ENCODE measurements around the gene IGF1. TPM values are rescaled to one million over a fixed set of nuclear protein-coding genes. Genes with fewer than 3 reads are reported as not detected.

IGF1 gene
- 13.9 TPM for polyA plus RNA-seq (2012; ENCODE audit: missing spikeins)

- TF ChIP-seq POLR2A (IDR thresholded peaks at IDR 0.05; ENCODE audit: low read depth, low read length) (no peak), POLR2AphosphoS5 (IDR thresholded peaks at IDR 0.05; ENCODE audit: low read depth, low read length) (no peak), TAF1 (IDR thresholded peaks at IDR 0.05; ENCODE audit: borderline replicate concordance, low read depth, low read length) (no peak)
- DNase-seq (ENCODE audit: insufficient read length): no peak
- FAIRE-seq: peak; percentile 51
Measured at GRCh38 chr12:102480406-102480805, at the start of gene IGF1. TSS of gene IGF1 (minus strand) at chr12:102480563. CDS start at chr12:102480381, 182 bp downstream.

- DNase-seq (ENCODE audit: insufficient read length): no peak
- FAIRE-seq: no peak
- TF ChIP-seq TAF1 (IDR thresholded peaks at IDR 0.05; ENCODE audit: borderline replicate concordance, low read depth, low read length) (no peak), POLR2AphosphoS5 (IDR thresholded peaks at IDR 0.05; ENCODE audit: low read depth, low read length) (no peak), POLR2A (IDR thresholded peaks at IDR 0.05; ENCODE audit: low read depth, low read length) (no peak)
Measured at GRCh38 chr12:102528111-102528510, 47.7 kb upstream of the IGF1 start.

- TF ChIP-seq TAF1 (IDR thresholded peaks at IDR 0.05; ENCODE audit: borderline replicate concordance, low read depth, low read length) (no peak), POLR2A (IDR thresholded peaks at IDR 0.05; ENCODE audit: low read depth, low read length) (no peak), POLR2AphosphoS5 (IDR thresholded peaks at IDR 0.05; ENCODE audit: low read depth, low read length) (no peak)
- DNase-seq (ENCODE audit: insufficient read length) (no peak), FAIRE-seq (no peak)
Measured at GRCh38 chr12:102527171-102527720, 46.9 kb upstream of the IGF1 start.

- TF ChIP-seq POLR2AphosphoS5 (IDR thresholded peaks at IDR 0.05; ENCODE audit: low read depth, low read length): no peak
- TF ChIP-seq POLR2A (IDR thresholded peaks at IDR 0.05; ENCODE audit: low read depth, low read length): no peak
- TF ChIP-seq TAF1 (IDR thresholded peaks at IDR 0.05; ENCODE audit: borderline replicate concordance, low read depth, low read length): no peak
- no peak for DNase-seq (ENCODE audit: insufficient read length)
- FAIRE-seq: no peak
Measured at GRCh38 chr12:102526656-102527055, 46.3 kb upstream of the IGF1 start.

- DNase-seq (ENCODE audit: insufficient read length) (no peak), FAIRE-seq (no peak)
- TF ChIP-seq POLR2A (IDR thresholded peaks at IDR 0.05; ENCODE audit: low read depth, low read length): no peak
- TF ChIP-seq POLR2AphosphoS5 (IDR thresholded peaks at IDR 0.05; ENCODE audit: low read depth, low read length): no peak
- TF ChIP-seq TAF1 (IDR thresholded peaks at IDR 0.05; ENCODE audit: borderline replicate concordance, low read depth, low read length): no peak
Measured at GRCh38 chr12:102522768-102523167, 42.4 kb upstream of the IGF1 start.

- TF ChIP-seq TAF1 (IDR thresholded peaks at IDR 0.05; ENCODE audit: borderline replicate concordance, low read depth, low read length) (no peak), POLR2AphosphoS5 (IDR thresholded peaks at IDR 0.05; ENCODE audit: low read depth, low read length) (no peak), POLR2A (IDR thresholded peaks at IDR 0.05; ENCODE audit: low read depth, low read length) (no peak)
- FAIRE-seq (peak; percentile 54), DNase-seq (ENCODE audit: insufficient read length) (no peak)
Measured at GRCh38 chr12:102521662-102522277, 41.4 kb upstream of the IGF1 start.

- FAIRE-seq: no peak
- DNase-seq (ENCODE audit: insufficient read length): no peak
- no peak for TF ChIP-seq POLR2A (IDR thresholded peaks at IDR 0.05; ENCODE audit: low read depth, low read length)
Measured at GRCh38 chr12:102518871-102519270, 38.5 kb upstream of the IGF1 start.

GRCh38 chr12:102514696-102515095 is 34.3 kb upstream of the IGF1 start:
- DNase-seq (ENCODE audit: insufficient read length) (no peak), FAIRE-seq (no peak)
- no peak for TF ChIP-seq POLR2A (IDR thresholded peaks at IDR 0.05; ENCODE audit: low read depth, low read length)
- no peak for TF ChIP-seq TAF1 (IDR thresholded peaks at IDR 0.05; ENCODE audit: borderline replicate concordance, low read depth, low read length)
- no peak for TF ChIP-seq POLR2AphosphoS5 (IDR thresholded peaks at IDR 0.05; ENCODE audit: low read depth, low read length)

- TF ChIP-seq POLR2AphosphoS5 (IDR thresholded peaks at IDR 0.05; ENCODE audit: low read depth, low read length): no peak
- no peak for TF ChIP-seq POLR2A (IDR thresholded peaks at IDR 0.05; ENCODE audit: low read depth, low read length)
- no peak for TF ChIP-seq TAF1 (IDR thresholded peaks at IDR 0.05; ENCODE audit: borderline replicate concordance, low read depth, low read length)
- FAIRE-seq: no peak
- no peak for DNase-seq (ENCODE audit: insufficient read length)
Measured at GRCh38 chr12:102513739-102514138, 33.4 kb upstream of the IGF1 start.

- FAIRE-seq (peak; percentile 99), DNase-seq (ENCODE audit: insufficient read length) (peak; percentile 19)
- TF ChIP-seq POLR2AphosphoS5 (IDR thresholded peaks at IDR 0.05; ENCODE audit: low read depth, low read length) (no peak), TAF1 (IDR thresholded peaks at IDR 0.05; ENCODE audit: borderline replicate concordance, low read depth, low read length) (no peak), POLR2A (IDR thresholded peaks at IDR 0.05; ENCODE audit: low read depth, low read length) (no peak)
Measured at GRCh38 chr12:102513272-102513671, 32.9 kb upstream of the IGF1 start.

GRCh38 chr12:102512523-102512922 is 32.2 kb upstream of the IGF1 start:
- TF ChIP-seq TAF1 (IDR thresholded peaks at IDR 0.05; ENCODE audit: borderline replicate concordance, low read depth, low read length) (no peak), POLR2AphosphoS5 (IDR thresholded peaks at IDR 0.05; ENCODE audit: low read depth, low read length) (no peak), POLR2A (IDR thresholded peaks at IDR 0.05; ENCODE audit: low read depth, low read length) (no peak)
- DNase-seq (ENCODE audit: insufficient read length): no peak
- FAIRE-seq: no peak

- TF ChIP-seq TAF1 (IDR thresholded peaks at IDR 0.05; ENCODE audit: borderline replicate concordance, low read depth, low read length): no peak
- TF ChIP-seq POLR2AphosphoS5 (IDR thresholded peaks at IDR 0.05; ENCODE audit: low read depth, low read length): no peak
- TF ChIP-seq POLR2A (IDR thresholded peaks at IDR 0.05; ENCODE audit: low read depth, low read length): no peak
- DNase-seq (ENCODE audit: insufficient read length) (no peak), FAIRE-seq (no peak)
Measured at GRCh38 chr12:102511575-102511974, 31.2 kb upstream of the IGF1 start.
